ENCODE results near the gene SELENOO.

DNA sequence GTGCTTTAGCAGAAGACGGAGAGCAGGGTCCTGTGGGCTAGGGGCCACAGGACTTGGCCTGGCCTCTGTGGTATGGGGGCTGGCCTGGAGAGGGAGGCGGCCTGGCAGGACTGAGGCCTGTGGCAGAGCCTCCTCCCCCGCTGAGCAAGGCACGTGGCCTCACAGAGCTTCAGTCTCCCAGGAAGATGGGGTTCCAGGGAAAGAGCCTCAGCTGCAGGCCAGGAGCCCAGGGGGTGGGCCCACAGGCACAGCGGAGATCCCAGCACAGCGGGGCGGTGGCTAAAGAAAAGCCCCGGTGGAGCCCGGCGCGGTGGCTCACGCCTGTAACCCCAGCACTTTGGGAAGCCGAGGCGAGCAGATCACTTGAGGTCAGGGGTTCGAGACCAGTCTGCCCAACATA, 58.5 kb downstream of the SELENOO start:
- TF ChIP-seq MAFK (conservative IDR thresholded peaks at IDR 0.05 in 1 of 2, IDR thresholded peaks at IDR 0.05 in 1 of 2; ENCODE audit: low read length in 2 of 2) (no peak), NFYB (CRISPR knock-in tag; IDR thresholded peaks at IDR 0.05) (no peak), POLR2AphosphoS5 (IDR thresholded peaks at IDR 0.05; ENCODE audit: low read depth, low read length) (no peak), ZC3H13 (CRISPR knock-in tag; IDR thresholded peaks at IDR 0.05) (no peak), SMAD3 (CRISPR knock-in tag; IDR thresholded peaks at IDR 0.05) (no peak)
- TF ChIP-seq, protein P1, sequence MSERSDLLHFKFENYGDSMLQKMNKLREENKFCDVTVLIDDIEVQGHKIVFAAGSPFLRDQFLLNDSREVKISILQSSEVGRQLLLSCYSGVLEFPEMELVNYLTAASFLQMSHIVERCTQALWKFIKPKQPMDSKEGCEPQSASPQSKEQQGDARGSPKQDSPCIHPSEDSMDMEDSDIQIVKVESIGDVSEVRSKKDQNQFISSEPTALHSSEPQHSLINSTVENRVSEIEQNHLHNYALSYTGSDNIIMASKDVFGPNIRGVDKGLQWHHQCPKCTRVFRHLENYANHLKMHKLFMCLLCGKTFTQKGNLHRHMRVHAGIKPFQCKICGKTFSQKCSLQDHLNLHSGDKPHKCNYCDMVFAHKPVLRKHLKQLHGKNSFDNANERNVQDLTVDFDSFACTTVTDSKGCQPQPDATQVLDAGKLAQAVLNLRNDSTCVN (CRISPR knock-in tag; IDR thresholded peaks at IDR 0.05; ENCODE audit: borderline replicate concordance): no peak

Measured in HepG2 (cell line).